BJ (cell line): ENCODE data around the gene HDAC9. TPM values are rescaled to one million over a fixed set of nuclear protein-coding genes. Genes with fewer than 3 reads are reported as not detected.

Source experiments
- CTCF ChIA-PET: fragments of 350-600 bp; formaldehyde crosslinking; extraction: SDS; loops from one replicate; lab custom pipeline; 2021; ENCODE audit warnings: antibody characterized with exemption, inconsistent platforms; lab: Yijun Ruan, JAX
- POLR2A ChIA-PET: fragments of 300-600 bp; sonication (Branson Sonifier 250); formaldehyde crosslinking; extraction: SDS; loops from one replicate; lab custom pipeline; 2021; ENCODE audit warnings: antibody characterized with exemption; lab: Charles Lee
- DNase-seq: peaks from one replicate; pipeline ENCODE4 v3.0.0-alpha.2; 2011; ENCODE audit warnings: low read depth
- H3K27me3 ChIP-seq: 2 replicates; pipeline ENCODE4 v1.6.0; 2011; ENCODE audit warnings: low read length; ENCODE audit not compliant: control insufficient read depth, insufficient read depth
- H3K36me3 ChIP-seq: 2 replicates; pipeline ENCODE4 v1.5.1; 2011; ENCODE audit warnings: low read length; ENCODE audit not compliant: control insufficient read depth, insufficient read depth
- H3K4me3 ChIP-seq: 2 replicates; pipeline ENCODE4 v1.5.1; 2011; ENCODE audit warnings: low read depth, mild to moderate bottlenecking, control low read depth, low read length
- CTCF ChIP-seq: IDR thresholded peaks from 2 replicates; pipeline ENCODE4 v1.5.1; 2011; ENCODE audit warnings: low read depth, mild to moderate bottlenecking, control low read depth, inconsistent platforms, low read length, moderate library complexity; ENCODE audit not compliant: insufficient read depth
- polyA plus RNA-seq: library from polyadenylated mRNA; depleted of rRNA; stranded (reverse); fragments of >200 nt; gene quantifications from 2 replicates; pipeline ENCODE4 v1.2.3, GENCODE V29; 2011

Gene HDAC9
- polyA plus RNA-seq, 1 experiment = 14.7 TPM

- DNase-seq = no peak
- no peak for TF ChIP-seq CTCF
- H3K27me3 ChIP-seq = no peaks in the 10 kb centered on the region
- H3K4me3 ChIP-seq = no peak overlapping the region
- H3K36me3 ChIP-seq = no peaks in the 10 kb centered on the region
- POLR2A ChIA-PET = no interaction called here
- CTCF ChIA-PET = no interaction called here
These were observed 504.9 kb downstream of the HDAC9 start for GRCh38 chr7:19000410-19000809.

GRCh38 chr7:19001854-19002253 lies 506.3 kb downstream of the HDAC9 start:
- CTCF ChIA-PET = no interaction called here
- H3K27me3 ChIP-seq = no peaks in the 10 kb centered on the region
- POLR2A ChIA-PET = no interaction called here
- H3K4me3 ChIP-seq = no peak overlapping the region
- TF ChIP-seq CTCF = no peak
- DNase-seq = no peak
- H3K36me3 ChIP-seq = no peaks in the 10 kb centered on the region

- ChIA-PET POLR2A (no interaction called here), CTCF (interaction anchor here (0.5 to 1.2 kb wide), 3 partner anchors 52 to 153 kb away, joined by 3 to 4 read pairs (median 3); no protein-coding TSS in a partner anchor)
- no peak for TF ChIP-seq CTCF
- DNase-seq = no peak
- no peak overlapping the region for H3K4me3 ChIP-seq
- H3K36me3 ChIP-seq = no peaks in the 10 kb centered on the region
- no peaks in the 10 kb centered on the region for H3K27me3 ChIP-seq
These were observed 513.8 kb downstream of the HDAC9 start for GRCh38 chr7:19009241-19009935.

- H3K36me3 ChIP-seq = no peaks in the 10 kb centered on the region
- H3K4me3 ChIP-seq = no peak overlapping the region
- no peaks in the 10 kb centered on the region for H3K27me3 ChIP-seq
- DNase-seq = no peak
- ChIA-PET CTCF (interaction anchor here (0.7 kb wide), 1 partner anchor 53 kb away, joined by 3 read pairs; no protein-coding TSS in a partner anchor), POLR2A (no interaction called here)
- TF ChIP-seq CTCF = no peak
These were observed 514.4 kb downstream of the HDAC9 start for GRCh38 chr7:19009936-19010280.

GRCh38 chr7:19011212-19011611 lies 515.7 kb downstream of the HDAC9 start:
- CTCF ChIA-PET = no interaction called here
- Histone ChIP-seq H3K27me3 (no peaks in the 10 kb centered on the region), H3K36me3 (no peaks in the 10 kb centered on the region), H3K4me3 (no peak overlapping the region)
- DNase-seq = no peak
- POLR2A ChIA-PET = no interaction called here
- TF ChIP-seq CTCF = no peak
